Measurements from ENCODE around the gene TROAP. TPM values are rescaled to one million over a fixed set of nuclear protein-coding genes. Genes with fewer than 3 reads are reported as not detected.
A peak's percentile ranks its signal among the peaks of the same experiment; 100 is the strongest.

The TROAP gene
- total and polyA plus RNA-seq, 9 of the 15 experiments (the other 6 are each of a cell fraction or from before 2014, with no cell fraction given), result 46.4 to 171 (median 59.8) TPM

GRCh38 chr12:49336645-49337584 lies 13.9 kb downstream of the TROAP start, which contains the start of gene C1QL4 (continued):
- peak; percentile 20; the same call in 1 of the 2 replicates for TF ChIP-seq ZNF609 (CRISPR knock-in tag; IDR thresholded peaks at IDR 0.05; ENCODE audit: borderline replicate concordance)
- TF ChIP-seq REST (IDR thresholded peaks at IDR 0.05; ENCODE audit: borderline replicate concordance), result peak; percentile 61
- TF ChIP-seq REST (CRISPR knock-in tag; IDR thresholded peaks at IDR 0.05; ENCODE audit: low read depth), result no peak
- 0 out of 2 replicates have a peak, but pooled peaks have one; percentile 35 for TF ChIP-seq ZBTB43 (CRISPR knock-in tag; IDR thresholded peaks at IDR 0.05)
- no peak for TF ChIP-seq ZBED1 (IDR thresholded peaks at IDR 0.05)
- no peak for TF ChIP-seq FUS (optimal IDR thresholded peaks at IDR 0.05; ENCODE audit: low read depth, low read length)
- TF ChIP-seq TFAP4 (CRISPR knock-in tag; IDR thresholded peaks at IDR 0.05; ENCODE audit: borderline replicate concordance), result peak; percentile 61; the same call in 1 of the 2 replicates
- TF ChIP-seq ZNF217 (CRISPR knock-in tag; IDR thresholded peaks at IDR 0.05), result no peak
- peak; percentile 97 for TF ChIP-seq EGR1 (conservative IDR thresholded peaks at IDR 0.05)
- TF ChIP-seq NFXL1 (CRISPR knock-in tag; IDR thresholded peaks at IDR 0.05), result no peak

Measured in K562 (cell line).